Measurements from ENCODE around the gene SP140L.
"Not testable (repeated sequence)": the region's sequence is repeated elsewhere in the genome, so short reads cannot be mapped to it uniquely, and the experiment has no call there.

The SP140L gene

DNA sequence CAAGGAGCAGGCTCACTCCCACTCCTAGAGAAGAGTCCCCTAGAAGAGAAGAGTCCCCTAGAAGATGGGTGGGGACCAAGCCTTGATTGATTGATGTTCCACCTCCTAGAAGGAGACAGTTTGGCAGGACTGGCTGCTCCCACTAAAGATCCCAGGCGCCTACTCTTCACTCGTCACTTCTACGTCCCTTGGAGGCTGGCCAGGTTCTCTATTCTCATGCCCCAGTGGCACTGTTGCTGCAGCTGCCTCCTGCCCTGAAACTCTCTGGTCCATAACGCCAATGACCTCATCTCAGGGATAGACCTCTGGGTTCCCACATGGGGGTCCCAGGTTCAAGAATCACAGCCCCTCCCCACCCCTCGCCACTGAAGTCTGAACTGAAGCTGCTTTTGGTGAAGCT is 2.5 kb upstream of the SP140L start:
- no peak for DNase-seq

- no peak for DNase-seq
These were observed 1.4 kb upstream of the SP140L start for GRCh38 chr2:230325316-230326243.

- DNase-seq = no peak
These were observed 593 bp downstream of the SP140L start for GRCh38 chr2:230327418-230328154.

GRCh38 chr2:230328155-230328458 is 1.1 kb downstream of the SP140L start:
- no peak for DNase-seq

DNA sequence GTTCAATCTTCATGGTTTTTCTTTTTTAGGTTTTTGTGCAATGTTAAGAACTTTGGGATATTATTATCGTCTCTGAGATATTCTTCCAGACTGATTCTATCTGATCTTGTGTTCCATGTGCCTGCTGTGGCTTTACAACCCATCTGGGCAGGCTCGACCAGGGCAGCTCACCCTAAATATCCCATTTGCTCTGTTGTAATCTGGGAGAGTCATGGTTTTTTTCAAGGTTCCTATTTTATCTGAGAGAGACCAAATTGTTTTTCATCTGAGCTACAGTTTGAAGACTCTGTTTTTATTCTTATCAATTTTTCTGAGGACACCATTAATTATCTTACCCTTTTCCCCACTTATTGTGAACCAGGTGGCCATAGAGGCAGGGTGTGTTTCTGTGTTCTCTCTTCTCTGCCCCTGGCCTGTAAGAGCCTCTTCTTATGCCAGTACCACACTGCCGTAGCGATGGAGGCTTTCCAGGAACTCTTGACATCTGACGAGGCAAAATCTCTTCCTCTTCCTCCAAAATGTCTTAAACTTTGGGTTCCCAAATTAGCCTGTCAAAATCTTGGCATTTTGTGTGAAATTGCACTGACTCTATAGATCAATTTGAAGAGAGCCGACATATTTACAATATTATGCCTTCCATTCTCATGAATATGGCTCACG is 3.1 kb downstream of the SP140L start:
- DNase-seq = no peak

- DNase-seq = no peak
These were observed 3.7 kb downstream of the SP140L start for GRCh38 chr2:230330725-230331124.

DNA sequence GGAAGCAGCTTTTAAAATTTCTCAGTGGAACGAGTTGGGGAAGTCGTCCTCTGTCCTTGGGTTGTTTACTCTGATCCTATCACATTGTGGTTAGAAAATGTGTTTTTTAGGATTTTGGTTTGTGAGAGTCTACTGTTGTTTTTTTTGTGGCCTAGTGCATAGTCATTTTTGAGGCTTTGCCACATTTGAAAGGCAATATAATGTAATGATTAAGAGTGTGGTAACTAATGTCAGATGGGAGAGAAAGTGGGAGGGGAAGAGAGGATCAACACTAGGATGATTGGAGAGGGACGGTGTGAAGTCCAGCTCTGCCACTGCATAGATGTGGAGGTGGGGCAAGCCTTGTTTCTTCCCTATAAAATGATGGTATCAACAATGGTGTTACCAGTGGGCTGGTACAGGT is 8.5 kb downstream of the SP140L start:
- DNase-seq = no peak

DNA sequence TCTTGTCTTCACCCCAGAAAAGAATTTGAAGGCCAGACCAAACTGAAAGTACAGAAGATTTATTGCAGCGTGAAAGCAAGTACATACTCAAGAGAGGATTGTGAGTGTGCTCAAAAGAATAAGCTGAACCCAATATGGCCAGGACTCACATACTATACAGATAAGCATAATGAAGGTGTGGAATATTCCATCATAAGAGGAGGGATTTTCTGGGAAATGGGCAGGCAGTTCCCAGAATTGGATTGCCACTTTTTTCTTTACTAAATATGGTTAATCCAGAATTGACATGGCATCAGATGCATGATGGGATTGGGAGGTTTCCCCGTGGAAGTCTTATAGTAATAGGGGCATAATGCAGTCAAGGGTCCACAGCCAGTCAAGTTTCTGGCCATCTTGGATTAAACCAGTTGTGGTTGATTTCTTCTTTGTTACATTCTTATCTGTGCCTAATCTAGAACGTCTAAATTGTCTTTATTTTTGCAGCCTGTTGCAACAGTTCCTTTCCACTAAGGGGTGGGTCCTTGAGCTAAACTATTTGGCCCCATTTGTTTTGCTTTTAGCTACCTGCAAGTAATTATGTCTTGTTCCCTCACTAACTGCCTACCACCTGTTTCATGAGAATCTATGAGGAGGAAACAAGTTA is 9.0 kb downstream of the SP140L start:
- no peak for DNase-seq

DNA sequence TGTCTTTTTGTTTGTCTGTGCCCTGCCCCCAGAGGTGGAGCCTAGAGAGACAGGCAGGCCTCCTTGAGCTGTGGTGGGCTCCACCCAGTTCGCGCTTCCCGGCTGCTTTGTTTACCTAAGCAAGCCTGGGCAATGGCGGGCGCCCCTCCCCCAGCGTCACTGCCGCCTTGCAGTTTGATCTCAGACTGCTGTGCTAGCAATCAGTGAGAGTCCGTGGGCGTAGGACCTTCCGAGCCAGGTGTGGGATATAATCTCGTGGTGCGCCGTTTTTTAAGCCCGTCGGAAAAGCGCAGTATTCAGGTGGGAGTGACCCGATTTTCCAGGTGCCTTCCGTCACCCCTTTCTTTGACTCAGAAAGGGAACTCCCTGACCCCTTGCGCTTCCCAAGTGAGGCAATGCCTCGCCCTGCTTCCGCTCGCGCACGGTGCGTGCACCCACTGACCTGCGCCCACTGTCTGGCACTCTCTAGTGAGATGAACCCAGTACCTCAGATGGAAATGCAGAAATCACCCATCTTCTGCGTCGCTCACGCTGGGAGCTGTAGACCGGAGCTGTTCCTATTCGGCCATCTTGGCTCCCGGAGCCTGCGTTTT is 15.0 kb downstream of the SP140L start:
- not testable (repeated sequence) for DNase-seq

GRCh38 chr2:230343041-230343624 is 16.1 kb downstream of the SP140L start:
- DNase-seq = not testable (repeated sequence)

DNA sequence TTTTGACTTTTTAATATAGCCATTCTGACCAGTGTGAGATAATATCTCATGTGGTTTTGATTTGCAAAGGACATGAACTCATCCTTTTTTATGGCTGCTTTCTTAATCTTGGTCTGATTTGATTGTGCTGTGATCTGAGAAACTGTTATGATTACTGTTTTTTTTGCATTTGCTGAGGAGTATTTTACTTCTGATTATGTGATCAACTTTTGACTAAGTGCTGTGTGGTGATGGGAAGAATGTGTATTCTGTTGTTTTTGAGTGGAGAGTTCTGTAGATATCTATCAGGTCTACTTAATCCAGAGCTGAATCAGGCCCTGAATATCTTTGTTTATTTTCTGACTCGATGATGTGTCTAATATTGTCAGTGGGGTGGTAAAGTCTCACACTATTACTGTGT is 16.8 kb downstream of the SP140L start:
- DNase-seq = no peak

DNA sequence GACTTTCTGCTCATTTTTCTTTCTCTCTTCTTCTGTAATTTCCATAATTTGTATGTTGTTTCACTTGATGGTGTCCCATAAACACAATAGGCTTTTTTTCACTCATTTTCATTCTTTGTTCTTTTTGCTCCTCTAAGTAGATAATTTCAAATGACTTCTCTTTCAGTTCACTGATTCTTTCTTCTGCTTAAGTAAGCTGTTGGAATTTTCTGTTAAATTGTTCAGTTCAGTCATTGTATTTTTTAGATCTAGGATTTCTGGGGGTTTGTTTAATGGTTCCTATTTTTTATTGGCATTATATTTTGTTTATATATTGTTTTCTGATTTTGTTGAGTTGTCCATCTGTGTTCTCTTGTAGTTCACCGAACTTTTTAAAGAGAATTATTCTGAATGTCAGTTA is 19.5 kb downstream of the SP140L start:
- DNase-seq = no peak

DNA sequence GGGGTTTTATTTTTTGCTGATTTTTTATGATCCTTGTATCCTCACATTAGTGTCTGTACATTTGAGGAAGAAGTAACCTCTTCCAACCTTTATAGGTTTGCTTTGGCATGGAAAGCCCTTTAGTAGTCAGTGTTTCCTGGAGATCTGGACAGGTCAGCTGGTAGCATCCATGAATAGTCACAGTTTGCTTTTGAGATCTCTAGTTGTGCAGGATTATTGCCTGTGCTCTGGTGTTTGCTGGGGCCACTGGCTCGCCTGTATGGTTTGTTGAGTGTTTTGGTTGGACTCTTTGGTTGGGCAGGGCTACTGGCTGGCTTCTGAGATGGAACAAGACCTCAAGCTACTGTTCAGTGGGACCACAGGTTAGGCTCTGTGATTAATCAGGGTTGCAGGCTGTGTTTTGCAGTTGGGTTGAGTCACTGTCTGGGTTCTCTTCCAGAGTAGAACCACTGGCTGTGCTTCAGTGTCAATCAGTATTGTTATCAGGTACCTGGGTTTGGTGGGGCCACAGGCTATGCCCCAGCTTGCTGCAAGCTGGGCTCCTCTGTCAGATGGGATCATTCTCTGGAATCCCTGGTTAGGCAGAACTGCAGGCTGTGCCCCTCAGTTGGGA is 20.0 kb downstream of the SP140L start:
- no peak for DNase-seq

GRCh38 chr2:230347659-230348305 is 20.8 kb downstream of the SP140L start:
- DNase-seq = no peak

GRCh38 chr2:230348787-230349186 is 21.8 kb downstream of the SP140L start:
- no peak for DNase-seq

DNA sequence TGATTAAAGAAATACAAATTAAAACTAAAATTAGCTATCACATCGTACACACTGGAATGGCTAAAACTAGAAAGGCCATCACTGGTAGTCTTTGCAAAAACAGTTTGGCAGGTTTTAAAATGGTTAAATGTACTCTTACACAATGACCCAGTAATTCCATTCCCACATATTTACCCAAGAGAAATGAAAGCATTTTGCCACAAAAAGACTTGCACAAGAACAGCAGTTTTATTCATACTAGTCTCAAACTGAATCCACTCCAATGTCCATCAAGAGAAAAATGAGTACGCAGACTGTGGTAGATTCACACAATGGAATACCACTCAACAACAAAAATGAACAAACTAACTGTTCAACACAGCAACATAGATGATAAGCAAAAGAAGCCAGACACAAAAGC is 29.1 kb downstream of the SP140L start:
- DNase-seq = no peak

GRCh38 chr2:230358305-230358704 is 31.3 kb downstream of the SP140L start:
- DNase-seq = no peak

GRCh38 chr2:230360028-230360427 is 33.0 kb downstream of the SP140L start:
- no peak for DNase-seq

DNA sequence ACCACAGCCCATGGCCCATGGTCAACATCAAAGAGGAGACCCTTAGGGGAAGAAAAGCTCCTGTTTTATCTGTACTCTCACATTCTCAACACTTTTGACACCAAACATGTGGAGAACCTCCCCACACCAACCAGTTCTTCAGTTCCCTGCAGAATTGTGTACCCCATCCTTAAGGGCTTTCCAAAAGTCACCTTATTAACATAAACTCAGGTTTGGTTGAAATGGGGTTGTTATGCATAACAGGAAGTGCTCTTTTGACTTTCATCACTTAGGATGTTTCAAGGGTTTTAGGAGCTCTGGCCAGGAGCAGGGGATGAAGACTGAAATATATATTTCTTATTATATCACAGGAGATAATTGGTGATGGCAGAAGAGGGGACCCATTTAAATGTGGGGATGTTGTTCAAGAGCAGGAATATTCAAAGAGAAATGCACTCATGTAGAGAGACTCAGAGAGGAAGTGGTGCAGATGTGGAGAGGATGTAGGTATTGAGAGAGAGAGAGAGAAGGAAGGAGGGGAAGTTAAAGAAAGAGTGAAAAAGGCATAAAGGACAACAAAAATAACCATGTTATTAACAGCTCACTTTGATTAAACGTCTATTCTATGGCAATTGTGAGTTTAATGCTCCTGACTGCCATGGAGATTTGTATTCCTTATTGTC is 35.2 kb downstream of the SP140L start:
- no peak for DNase-seq

DNA sequence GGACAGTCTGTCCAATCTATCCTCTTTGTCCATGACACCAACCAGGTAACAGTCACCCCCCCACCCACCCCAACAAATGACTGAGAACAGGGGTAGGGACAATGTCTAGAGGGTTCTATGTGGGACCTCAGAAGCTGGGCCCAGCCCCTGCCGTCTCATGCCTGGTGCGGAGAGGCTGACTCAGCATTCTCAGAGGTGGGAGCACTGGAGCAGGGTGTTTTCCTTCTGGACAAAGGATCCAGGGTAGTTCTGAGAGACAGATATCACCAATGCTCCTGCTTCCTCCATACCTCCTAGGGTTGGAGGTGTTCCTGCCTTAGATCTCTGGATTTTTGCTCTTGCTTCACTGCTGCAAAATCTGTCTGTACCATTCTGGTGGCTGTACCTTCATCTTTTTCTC is 55.1 kb downstream of the SP140L start:
- DNase-seq = no peak

GRCh38 chr2:230383453-230383852 is 56.5 kb downstream of the SP140L start:
- DNase-seq = no peak
